Heart right ventricle (tissue), 16 donors: Measurements from ENCODE around the gene CRIP3. TPM values are rescaled to one million over a fixed set of nuclear protein-coding genes. Genes with fewer than 3 reads are reported as not detected.

Experiments used
- ATAC-seq, 8 donors: fragments of 200-7000 bp; cut with Tn5 transposase; one replicate each; pipeline ENCODE4 v1.9.1; 2020; ENCODE audit warnings: mild to moderate bottlenecking in 8 of 8, moderate library complexity in 8 of 8, moderate number of reproducible peaks in 1 of 8
- DNase-seq, 2 donors: peaks; one replicate each; pipeline ENCODE4 v3.0.0-alpha.2; 2020
- H3K27ac ChIP-seq, 10 donors: fragments of 200-600 bp; sonication (generic) in 2 of 10; one replicate each; pipeline versions ENCODE4 v1.5.0 to v1.8.0; 2020 to 2022; ENCODE audit warnings: mild to moderate bottlenecking in 3 of 10
- H3K27me3 ChIP-seq, 7 donors: fragments of 200-600 bp; one replicate each; pipeline ENCODE4 v1.8.0; 2021 to 2022; ENCODE audit warnings: mild to moderate bottlenecking in 2 of 7
- H3K36me3 ChIP-seq, 9 donors: fragments of 200-600 bp; sonication (generic) in 1 of 9; one replicate each; pipeline versions ENCODE4 v1.5.0 to v1.8.0; 2020 to 2022; ENCODE audit warnings: mild to moderate bottlenecking in 2 of 9
- H3K4me1 ChIP-seq, 9 donors: fragments of 200-600 bp; sonication (generic) in 1 of 9; one replicate each; pipeline versions ENCODE4 v1.5.0 to v1.8.0; 2020 to 2022; ENCODE audit warnings: mild to moderate bottlenecking in 4 of 9
- H3K4me3 ChIP-seq, 10 donors: fragments of 200-600 bp; sonication (generic) in 2 of 10; one replicate each; pipeline versions ENCODE4 v1.5.0 to v1.8.0; 2020 to 2022; ENCODE audit warnings: mild to moderate bottlenecking in 7 of 10, moderate library complexity in 2 of 10
- H3K9me3 ChIP-seq, 11 donors: fragments of 200-600 bp in 10 of 11; sonication (generic) in 2 of 11; one replicate each; pipeline versions ENCODE4 v1.5.0 to v1.8.0; 2013 to 2022; ENCODE audit warnings: mild to moderate bottlenecking in 2 of 11, control low read depth in 1 of 11, moderate library complexity in 1 of 11
- CTCF ChIP-seq, 9 donors: fragments of 200-600 bp; sonication (generic) in 2 of 9; IDR thresholded peaks; one replicate each; pipeline versions ENCODE4 v1.5.0 to v1.8.0; 2021 to 2022; ENCODE audit warnings: antibody characterized with exemption in 9 of 9, mild to moderate bottlenecking in 5 of 9, moderate library complexity in 1 of 9
- WGBS, 2 donors: extraction: QIAGEN DNeasy Blood & Tissue Kit; methylation state at CpG; one replicate each; pipeline ENCODE4 v1.1.7; 2013; ENCODE audit warnings: inconsistent platforms in 1 of 2; 5-methylcytosine and 5-hydroxymethylcytosine counted together
- intact Hi-C, 10 donors: fragments of 100-400 bp; cut with DNase I; formaldehyde crosslinking; loops; one replicate each; pipeline versions ENCODE4 v1.11.1 to v1.14.2; 2022
- polyA plus RNA-seq, 2 donors: library from polyadenylated mRNA; stranded (reverse); fragments of 200-250 nt; gene quantifications; one replicate each; pipeline ENCODE4 v1.2.3, GENCODE V29; 2013
- total RNA-seq, 10 donors: library from RNA; stranded (reverse); fragmentation: NEBNext Ultra II Directional in 3 of 10; extraction: Animal tissue kit (Norgen Biotek cat#: 25700) in 3 of 10; gene quantifications; one replicate each; pipeline versions ENCODE4 v1.2.1 to v1.2.4, GENCODE V29; 2021 to 2023
- donor health status: Arrhythmogenic right ventricular cardiomyopathy.
- donor health status: ischemic (EF 13 %, LVEDD 7.1; RV severe dilation, severe dysfunction).
- donor health status: healthy with polysubstance abuse.
- donor health status: DM: no; HTN: yes; CAD: no.
- donor health status: DM: no; HTN: no; CAD: no.
- donor health status: ischemic (EF 25% LVEDD 6.9; RV normal size, moderate dysfunction).
- donor health status: ischemic (EF 25% LVEDD 5.7; RV mildly dilated, moderate dysfunction).
- donor health status: healthy.
- donor health status: DM: yes; HTN: yes; CAD: no.
- donor health status: Ischemic cardiomyopathy.
- donor health status: ischemic (EF 35%, LVEDD 5.7; RV mildly dilated, moderate dysfunction).
- donor health status: nonischemic (EF 11% LVEDD 7.7; RV severe dilation, severe dysfunction).
- donor health status: DM: yes; HTN: yes; CAD: no.
- donor health status: PGD.
- donor health status: ischemic (EF 29% LVEDD 5.4; RV normal size, mild dysfunction).
- donor health status: nonischemic (EF 23%, LVEDD 6.1; RV moderate dilation, normal function).

Gene CRIP3
- total and polyA plus RNA-seq, 12 donors: 2.7 to 84.5 (median 26.3) TPM

DNA sequence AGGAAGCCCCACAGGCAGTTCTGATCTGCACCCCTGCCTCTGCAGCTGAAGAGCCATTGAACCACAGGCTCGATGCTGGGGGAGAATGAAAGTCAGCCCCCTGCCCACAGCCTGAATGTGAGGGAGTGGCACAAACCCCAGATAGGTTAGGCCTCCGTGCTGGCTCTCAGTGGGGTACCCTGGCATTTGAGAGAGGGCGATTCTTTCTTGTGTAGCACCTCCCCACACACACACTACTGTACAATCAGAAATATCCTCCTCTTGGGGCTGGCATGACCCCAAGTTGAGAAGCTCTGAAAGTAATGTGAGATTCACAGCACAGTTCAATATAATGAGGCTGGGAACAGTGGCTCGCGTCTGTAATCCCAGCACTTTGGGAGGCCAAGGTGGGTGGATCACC is 47.4 kb downstream of the CRIP3 start:
- DNase-seq (no peak), ATAC-seq (no peak)
- intact Hi-C loops: loop anchor here in 8 of 10 donors (5.0 to 10.0 kb wide), 9 partner anchors 66 to 254 kb away; partner anchors contain the start of genes LRRC73 (in 1 of the 8), POLR1C (in 1 of the 8) and YIPF3 (in 1 of the 8)
- Histone ChIP-seq H3K4me3 (no peak overlapping the region), H3K4me1 (peaks cover 0 to 9% (median 0%) of the 10 kb centered on the region in 9 donors), H3K27ac (no peak overlapping the region), H3K36me3 (no peaks in the 10 kb centered on the region), H3K9me3 (no peaks in the 10 kb centered on the region), H3K27me3 (peaks cover 0 to 3% (median 0%) of the 10 kb centered on the region in 7 donors)
- no peak for TF ChIP-seq CTCF (IDR thresholded peaks at IDR 0.05)
- 72 to 81% methylated on average over 5 of the region's 5 CpGs for WGBS, 2 donors

- TF ChIP-seq CTCF (IDR thresholded peaks at IDR 0.05): no peak
- 73 to 76% methylated on average over 4 of the region's 4 CpGs for WGBS, 2 donors
- peaks cover 0 to 9% (median 0%) of the 10 kb centered on the region in 9 donors for H3K4me1 ChIP-seq
- peaks cover 0 to 3% (median 0%) of the 10 kb centered on the region in 7 donors for H3K27me3 ChIP-seq
- no peak overlapping the region for H3K4me3 ChIP-seq
- H3K9me3 ChIP-seq: no peaks in the 10 kb centered on the region
- no peak for DNase-seq
- no peak overlapping the region for H3K27ac ChIP-seq
- no peak for ATAC-seq
- no peaks in the 10 kb centered on the region for H3K36me3 ChIP-seq
- intact Hi-C loops: loop anchor here in 8 of 10 donors (5.0 to 10.0 kb wide), 9 partner anchors 67 to 254 kb away; partner anchors contain the start of genes LRRC73 (in 1 of the 8), POLR1C (in 1 of the 8) and YIPF3 (in 1 of the 8)
Observed at GRCh38 chr6:43260791-43261190, 47.8 kb downstream of the CRIP3 start.

DNA sequence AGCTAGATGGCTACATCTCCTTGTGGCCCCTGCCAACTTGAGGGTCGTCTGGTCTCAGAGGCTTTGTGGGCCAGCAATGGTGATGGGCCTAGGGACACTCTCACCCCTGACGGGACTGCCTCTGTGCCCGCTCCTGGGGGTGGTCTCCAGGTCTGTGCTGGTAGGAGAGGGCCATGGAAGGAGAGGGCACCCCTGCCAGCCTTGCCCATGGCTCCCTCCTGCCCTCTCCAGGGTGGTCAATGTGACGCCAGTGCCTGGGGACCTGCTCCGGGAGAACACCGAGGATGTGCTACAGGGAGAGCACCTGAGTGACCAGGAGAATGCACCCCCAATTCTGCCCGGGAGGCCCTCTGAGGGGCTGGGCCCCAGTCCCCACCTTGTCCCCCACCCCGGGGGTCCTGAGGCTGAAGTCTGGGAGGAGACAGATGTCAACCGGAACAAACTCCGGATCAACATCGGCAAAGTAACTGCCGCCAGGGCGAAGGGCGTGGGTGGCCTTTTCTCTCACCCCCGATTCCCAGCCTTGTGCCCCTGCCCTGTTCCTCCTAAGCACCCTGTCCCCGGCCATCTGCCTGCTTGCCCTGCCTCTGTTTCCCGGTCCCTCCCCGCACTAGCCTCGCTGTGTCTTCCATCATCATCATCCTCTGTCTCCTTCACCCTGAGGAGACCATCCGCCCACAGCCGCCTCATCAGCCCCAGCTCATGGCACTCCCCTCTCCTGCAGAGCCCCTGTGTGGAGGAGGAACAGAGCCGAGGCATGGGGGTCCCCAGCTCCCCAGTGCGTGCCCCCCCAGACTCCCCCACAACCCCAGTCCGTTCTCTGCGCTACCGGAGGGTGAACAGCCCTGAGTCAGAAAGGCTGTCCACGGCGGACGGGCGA is 49.6 kb downstream of the CRIP3 start:
- H3K4me3 ChIP-seq: no peak overlapping the region
- peaks cover 0 to 9% (median 0%) of the 10 kb centered on the region in 9 donors for H3K4me1 ChIP-seq
- peaks cover 0 to 6% (median 0%) of the 10 kb centered on the region in 7 donors for H3K27me3 ChIP-seq
- no peak for DNase-seq
- no peaks in the 10 kb centered on the region for H3K36me3 ChIP-seq
- TF ChIP-seq CTCF (IDR thresholded peaks at IDR 0.05): no peak
- H3K27ac ChIP-seq: no peak overlapping the region
- 91 to 93% methylated on average over 30 of the region's 30 CpGs for WGBS, 2 donors
- no peaks in the 10 kb centered on the region for H3K9me3 ChIP-seq
- intact Hi-C loops: no loop called here
- no peak for ATAC-seq

DNA sequence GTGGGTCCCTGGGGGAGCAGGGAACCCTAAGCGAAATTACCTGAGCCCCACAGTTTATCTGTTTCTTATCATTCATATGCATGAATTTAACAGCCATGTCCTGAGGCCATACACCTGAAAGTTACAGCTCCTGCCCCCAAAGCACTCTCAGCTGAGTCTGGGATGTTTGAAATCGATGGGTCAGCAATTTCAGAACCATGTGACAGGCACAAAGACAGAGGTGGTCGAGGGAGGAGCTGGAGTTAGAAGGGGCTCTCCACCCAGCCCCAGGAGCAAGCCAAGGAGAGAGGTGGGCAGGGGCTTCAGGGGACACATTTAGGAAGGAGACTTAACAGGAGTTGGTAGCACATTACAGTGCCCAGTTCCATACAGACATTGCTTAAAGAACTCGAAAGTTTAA is 50.4 kb downstream of the CRIP3 start:
- Histone ChIP-seq H3K27ac (no peak overlapping the region), H3K27me3 (peaks cover 0 to 9% (median 3%) of the 10 kb centered on the region in 7 donors)
- intact Hi-C loops: no loop called here

More for the DNA sequence above, 50.4 kb downstream of the CRIP3 start:
- Histone ChIP-seq H3K4me3 (no peak overlapping the region), H3K36me3 (no peaks in the 10 kb centered on the region), H3K9me3 (no peaks in the 10 kb centered on the region), H3K4me1 (peaks cover 0 to 9% (median 0%) of the 10 kb centered on the region in 9 donors)
- TF ChIP-seq CTCF (IDR thresholded peaks at IDR 0.05): no peak
- DNase-seq (no peak), ATAC-seq (no peak)
- 71 to 78% methylated on average over 4 of the region's 4 CpGs for WGBS, 2 donors
